ENCODE data around the gene ATP4B. TPM values are rescaled to one million over a fixed set of nuclear protein-coding genes. Genes with fewer than 3 reads are reported as not detected.

Gene ATP4B
- total RNA-seq: not detected in 2 replicates

GRCh38 chr13:113657851-113658741 lies at the start of gene ATP4B:
TSS of gene ATP4B (minus strand) at chr13:113658198. CDS start at chr13:113658144, 54 bp downstream.
- intact Hi-C loops (cut with micrococcal nuclease): no loop called here

- intact Hi-C loops (cut with micrococcal nuclease): no loop called here
Observed at GRCh38 chr13:113672002-113672651, 14.1 kb upstream of the ATP4B start.

GRCh38 chr13:113671066-113672001 lies 13.3 kb upstream of the ATP4B start:
- intact Hi-C loops (cut with micrococcal nuclease): no loop called here

- intact Hi-C loops (cut with micrococcal nuclease): no loop called here
Observed at GRCh38 chr13:113670541-113670940, 12.5 kb upstream of the ATP4B start.

GRCh38 chr13:113669755-113670341 lies 11.8 kb upstream of the ATP4B start:
- intact Hi-C loops (cut with micrococcal nuclease): no loop called here

- intact Hi-C loops (cut with micrococcal nuclease): no loop called here
Observed at GRCh38 chr13:113669231-113669754, 11.3 kb upstream of the ATP4B start.

GRCh38 chr13:113668491-113668971 lies 10.5 kb upstream of the ATP4B start:
- intact Hi-C loops (cut with micrococcal nuclease): no loop called here

- intact Hi-C loops (cut with micrococcal nuclease): no loop called here
Observed at GRCh38 chr13:113667771-113668490, 9.9 kb upstream of the ATP4B start.

GRCh38 chr13:113666951-113667701 lies 9.1 kb upstream of the ATP4B start, which contains the start of gene GRK1:
TSS of gene GRK1 (plus strand) at chr13:113667219. CDS start at chr13:113667387, 168 bp downstream.
- intact Hi-C loops (cut with micrococcal nuclease): no loop called here

- intact Hi-C loops (cut with micrococcal nuclease): no loop called here
Observed at GRCh38 chr13:113666329-113666670, 8.3 kb upstream of the ATP4B start.

GRCh38 chr13:113665597-113666328 lies 7.8 kb upstream of the ATP4B start:
- intact Hi-C loops (cut with micrococcal nuclease): no loop called here

- intact Hi-C loops (cut with micrococcal nuclease): no loop called here
Observed at GRCh38 chr13:113664751-113665596, 7.0 kb upstream of the ATP4B start.

- intact Hi-C loops (cut with micrococcal nuclease): no loop called here
Observed at GRCh38 chr13:113663934-113664333, 5.9 kb upstream of the ATP4B start.

GRCh38 chr13:113661509-113661908 lies 3.5 kb upstream of the ATP4B start:
- intact Hi-C loops (cut with micrococcal nuclease): no loop called here

GRCh38 chr13:113660066-113660465 lies 2.1 kb upstream of the ATP4B start:
- intact Hi-C loops (cut with micrococcal nuclease): no loop called here

- intact Hi-C loops (cut with micrococcal nuclease): no loop called here
Observed at GRCh38 chr13:113659337-113659736, 1.3 kb upstream of the ATP4B start.

- intact Hi-C loops (cut with micrococcal nuclease): no loop called here
Observed at GRCh38 chr13:113658836-113659235, 838 bp upstream of the ATP4B start.
